HEK293T (cell line): ENCODE data around the gene GATB.

ENCODE experiments used
- ARNT ChIP-seq: fragments of 450-650 bp; IDR thresholded peaks from 2 replicates; pipeline ENCODE4 v1.6.1; 2017; ENCODE audit warnings: mild to moderate bottlenecking
- BHLHE40 ChIP-seq: fragments of 450-650 bp; IDR thresholded peaks from 2 replicates; pipeline ENCODE4 v1.6.1; 2016; ENCODE audit warnings: mild to moderate bottlenecking, moderate library complexity, borderline replicate concordance
- ELF4 ChIP-seq: fragments of 450-650 bp; IDR thresholded peaks from 2 replicates; pipeline ENCODE4 v1.6.1; 2017; ENCODE audit warnings: antibody characterized with exemption
- FOXA1 ChIP-seq: fragments of 450-650 bp; IDR thresholded peaks from 2 replicates; pipeline ENCODE4 v1.6.1; 2016; ENCODE audit warnings: mild to moderate bottlenecking
- FOXK2 ChIP-seq: fragments of 450-650 bp; IDR thresholded peaks from 2 replicates; pipeline ENCODE4 v1.6.1; 2016; ENCODE audit warnings: mild to moderate bottlenecking
- FOXM1 ChIP-seq: fragments of 450-650 bp; IDR thresholded peaks from 2 replicates; pipeline ENCODE4 v1.6.1; 2017; ENCODE audit warnings: mild to moderate bottlenecking, borderline replicate concordance
- L3MBTL2 ChIP-seq: fragments of 450-650 bp; conservative IDR thresholded peaks from 2 replicates; pipeline ENCODE4 v1.6.1; 2016; ENCODE audit warnings: mild to moderate bottlenecking
- LEF1 ChIP-seq: fragments of 450-650 bp; IDR thresholded peaks from 2 replicates; pipeline ENCODE4 v1.6.1; 2017; ENCODE audit warnings: mild to moderate bottlenecking, borderline replicate concordance
- NFRKB ChIP-seq: fragments of 450-650 bp; IDR thresholded peaks from 2 replicates; pipeline ENCODE4 v1.6.1; 2016; ENCODE audit warnings: mild to moderate bottlenecking, moderate library complexity
- PKNOX1 ChIP-seq: fragments of 450-650 bp; IDR thresholded peaks from 2 replicates; pipeline ENCODE4 v1.6.1; 2016
- SP1 ChIP-seq: fragments of 450-650 bp; IDR thresholded peaks from 2 replicates; pipeline ENCODE4 v1.6.1; 2017
- SUZ12 ChIP-seq: fragments of 450-650 bp; IDR thresholded peaks from 2 replicates; pipeline ENCODE4 v1.6.1; 2016; ENCODE audit warnings: mild to moderate bottlenecking
- TARDBP ChIP-seq: fragments of 450-650 bp; IDR thresholded peaks from 2 replicates; pipeline ENCODE4 v1.6.1; 2016
- ZNF384 ChIP-seq: fragments of 450-650 bp; IDR thresholded peaks from 2 replicates; pipeline ENCODE4 v1.6.1; 2016

GRCh38 chr4:151644622-151645021, 116.2 kb downstream of the GATB start:
- no peak for TF ChIP-seq BHLHE40
- no peak for TF ChIP-seq FOXM1
- TF ChIP-seq TARDBP: no peak
- no peak for TF ChIP-seq PKNOX1
- TF ChIP-seq FOXA1: no peak
- no peak for TF ChIP-seq LEF1
- no peak for TF ChIP-seq ELF4
- no peak for TF ChIP-seq FOXK2
- no peak for TF ChIP-seq L3MBTL2
- TF ChIP-seq ARNT: no peak
- no peak for TF ChIP-seq ZNF384
- no peak for TF ChIP-seq SP1
- TF ChIP-seq SUZ12: no peak
- no peak for TF ChIP-seq NFRKB
